Measurements from ENCODE around the gene TCF19.
A peak's percentile ranks its signal among the peaks of the same experiment; 100 is the strongest.
"Not testable (repeated sequence)": the region's sequence is repeated elsewhere in the genome, so short reads cannot be mapped to it uniquely, and the experiment has no call there.

TCF19 gene

DNA sequence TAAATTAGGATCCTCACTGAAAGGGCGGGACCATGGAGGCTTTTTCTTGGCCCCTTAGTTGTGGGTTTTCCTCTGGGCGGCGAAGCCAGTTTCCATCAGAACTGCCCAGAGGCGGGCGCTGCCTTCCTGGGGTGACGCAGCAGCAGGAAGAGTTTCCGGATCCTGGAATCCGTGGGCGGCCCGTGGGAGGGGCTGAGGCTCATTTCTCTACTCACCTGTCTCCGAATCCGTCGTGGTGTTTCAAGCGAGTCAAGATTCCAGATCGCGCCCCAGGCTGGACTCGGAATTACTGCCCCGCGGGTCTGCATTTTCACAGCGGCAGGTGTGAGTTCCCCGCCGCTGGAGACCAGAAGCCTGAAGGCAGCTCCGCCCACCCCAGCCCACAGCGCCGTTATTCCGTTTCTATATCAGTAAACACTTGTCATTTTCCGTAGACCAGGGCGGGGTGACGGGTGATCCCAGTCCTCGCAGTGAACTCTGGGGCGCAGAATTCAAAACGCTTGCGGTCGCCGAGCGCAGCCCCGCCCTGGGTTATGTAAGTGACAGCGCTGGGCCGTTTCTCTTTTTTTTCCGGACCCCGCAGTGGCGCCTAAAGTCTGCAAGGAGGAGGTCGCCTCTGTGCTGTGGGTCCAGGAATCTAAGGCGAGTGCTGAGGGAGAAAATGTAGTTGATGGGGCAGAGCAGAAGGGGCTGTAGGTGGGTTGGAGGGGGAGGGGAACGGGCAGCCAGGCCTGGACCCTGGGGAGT is 39.3 kb downstream of the TCF19 start:
- H3K9me3 Mint-ChIP-seq = no peaks in the 10 kb centered on the region

DNA sequence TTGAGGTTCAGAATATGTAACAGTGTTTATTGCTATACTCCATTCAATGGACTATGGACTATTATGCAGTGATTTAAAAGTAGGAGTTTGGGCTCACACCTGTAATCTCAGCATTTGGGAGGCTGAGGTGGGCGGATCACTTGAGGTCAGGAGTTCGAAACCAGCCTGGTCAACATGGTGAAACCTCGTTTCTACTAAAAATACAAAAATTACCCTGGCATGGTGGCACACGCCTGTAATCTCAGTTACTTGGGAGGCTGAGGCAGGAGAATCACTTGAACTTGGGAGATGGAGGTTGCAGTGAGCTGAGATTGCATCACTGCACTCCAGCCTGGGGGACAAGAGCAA is 40.7 kb downstream of the TCF19 start:
- Mint-ChIP-seq H3K4me1 (peaks cover 55% of the 10 kb centered on the region), H3K36me3 (peaks cover 11% of the 10 kb centered on the region), H3K27ac (peak overlapping the region; percentile 89)
- not testable (repeated sequence) for H3K9me3 Mint-ChIP-seq, ATAC-seq, H3K27me3 Mint-ChIP-seq, H3K4me3 Mint-ChIP-seq

More for the DNA sequence above, 39.3 kb downstream of the TCF19 start:
- ATAC-seq = peak; percentile 91
- Mint-ChIP-seq H3K4me1 (peaks cover 42% of the 10 kb centered on the region), H3K36me3 (peaks cover 11% of the 10 kb centered on the region), H3K27me3 (no peaks in the 10 kb centered on the region), H3K27ac (peak overlapping the region; percentile 89), H3K4me3 (peak overlapping the region; percentile 62)

DNA sequence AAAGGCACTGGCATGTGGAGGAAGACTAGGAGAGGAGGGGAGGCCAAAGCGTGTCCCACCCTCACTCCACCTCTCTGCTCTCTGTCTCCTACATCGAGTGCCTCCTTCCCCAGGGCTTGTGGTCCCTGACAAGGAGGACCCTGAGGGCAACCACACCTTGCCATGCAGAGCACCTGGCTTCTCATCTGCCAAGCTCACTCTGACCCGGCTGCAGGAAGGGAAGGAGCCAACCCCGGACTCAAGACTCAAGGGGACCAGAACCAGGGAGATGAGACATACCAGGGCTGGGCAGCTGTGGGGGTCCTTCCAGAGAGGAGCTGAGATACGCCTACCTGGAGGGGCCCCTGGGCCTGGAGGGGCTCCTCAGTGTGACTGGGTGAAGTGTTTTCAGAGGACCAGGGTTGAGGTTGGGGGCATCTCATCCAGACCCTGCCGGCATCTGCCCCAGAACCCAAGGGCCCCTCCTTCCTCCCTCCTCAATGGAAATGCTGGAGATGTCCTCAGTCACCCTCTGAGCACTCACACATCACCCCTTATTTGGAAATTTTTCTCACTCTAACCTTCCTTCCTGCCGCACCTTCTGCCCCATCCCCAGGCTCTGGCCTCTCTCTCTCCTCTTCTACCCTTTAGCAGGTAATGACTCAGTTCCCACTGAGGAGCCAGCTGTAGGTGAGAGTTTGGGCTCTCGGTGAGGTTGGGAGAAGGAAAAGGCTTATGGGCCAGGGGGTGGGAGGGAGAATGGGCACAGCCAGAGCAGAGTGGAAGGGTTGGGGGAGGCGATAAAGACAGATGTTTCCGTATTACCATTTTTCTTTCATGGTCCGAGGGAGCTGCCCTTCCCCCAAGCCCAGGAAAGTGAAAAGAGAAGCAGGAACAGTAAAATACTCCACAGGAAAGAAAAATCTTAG is 44.1 kb downstream of the TCF19 start:
- Mint-ChIP-seq H3K9me3 (no peaks in the 10 kb centered on the region), H3K27ac (peak overlapping the region; percentile 86), H3K4me1 (peaks cover 51% of the 10 kb centered on the region), H3K4me3 (peak overlapping the region; percentile 41), H3K27me3 (no peaks in the 10 kb centered on the region), H3K36me3 (peaks cover 5% of the 10 kb centered on the region)
- ATAC-seq = no peak

DNA sequence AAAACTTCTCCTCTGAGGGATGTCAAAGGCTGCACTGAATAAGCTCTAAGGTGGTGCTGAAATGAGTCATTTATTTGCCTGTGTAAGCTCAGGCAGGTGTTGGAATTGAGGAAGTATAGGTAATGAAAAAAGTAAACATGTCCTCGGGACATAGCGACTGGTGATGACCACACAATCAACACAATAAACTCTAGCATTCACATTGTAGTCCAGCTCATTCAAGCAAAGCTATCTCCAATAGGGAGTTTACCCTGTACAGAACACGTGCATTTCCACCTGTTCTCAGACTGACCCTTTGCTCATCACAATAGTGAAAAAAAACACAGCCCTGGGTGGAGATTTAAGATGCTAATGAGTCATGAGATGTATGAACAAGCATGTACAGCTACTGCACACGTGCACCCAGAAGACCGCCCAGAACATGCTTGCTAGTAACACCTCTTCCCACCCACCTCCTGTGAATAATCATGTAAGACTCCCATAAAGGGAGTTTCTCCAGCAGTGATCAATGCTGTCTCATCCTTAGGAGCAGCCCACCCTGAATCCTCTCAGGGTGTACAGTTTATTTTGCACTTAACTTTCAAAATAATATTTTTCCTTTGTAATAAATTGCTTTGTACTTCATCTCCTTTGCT is 45.1 kb downstream of the TCF19 start:
- peaks cover 5% of the 10 kb centered on the region for H3K36me3 Mint-ChIP-seq
- H3K4me1 Mint-ChIP-seq = peaks cover 51% of the 10 kb centered on the region
- peak overlapping the region; percentile 86 for H3K27ac Mint-ChIP-seq
- peak; percentile 86 for ATAC-seq
- H3K9me3 Mint-ChIP-seq = no peaks in the 10 kb centered on the region
- H3K4me3 Mint-ChIP-seq = peak overlapping the region; percentile 90
- no peaks in the 10 kb centered on the region for H3K27me3 Mint-ChIP-seq

DNA sequence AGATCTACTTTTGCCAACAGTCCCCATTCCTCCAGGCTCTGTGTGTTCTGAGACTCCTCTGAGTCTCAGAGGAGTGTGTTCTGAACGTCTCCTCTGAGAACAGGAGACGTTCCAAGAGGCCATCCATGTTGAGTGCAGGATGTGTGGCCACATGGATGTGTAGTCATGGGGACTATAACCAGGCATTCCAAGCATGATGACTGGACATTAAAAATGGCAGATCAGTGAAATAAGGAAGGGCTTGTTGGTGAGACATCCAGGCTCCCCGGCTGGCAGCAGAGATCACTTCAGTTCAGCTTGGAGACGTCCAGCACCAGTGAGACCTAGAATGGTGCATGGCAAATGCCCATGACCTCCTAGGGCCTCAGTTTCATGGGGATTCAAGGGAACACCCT is 46.4 kb downstream of the TCF19 start:
- Mint-ChIP-seq H3K27me3 (peaks cover 5% of the 10 kb centered on the region), H3K4me1 (peaks cover 45% of the 10 kb centered on the region), H3K27ac (peak overlapping the region; percentile 86), H3K36me3 (peaks cover 5% of the 10 kb centered on the region), H3K4me3 (peak overlapping the region; percentile 90), H3K9me3 (no peaks in the 10 kb centered on the region)
- no peak for ATAC-seq

DNA sequence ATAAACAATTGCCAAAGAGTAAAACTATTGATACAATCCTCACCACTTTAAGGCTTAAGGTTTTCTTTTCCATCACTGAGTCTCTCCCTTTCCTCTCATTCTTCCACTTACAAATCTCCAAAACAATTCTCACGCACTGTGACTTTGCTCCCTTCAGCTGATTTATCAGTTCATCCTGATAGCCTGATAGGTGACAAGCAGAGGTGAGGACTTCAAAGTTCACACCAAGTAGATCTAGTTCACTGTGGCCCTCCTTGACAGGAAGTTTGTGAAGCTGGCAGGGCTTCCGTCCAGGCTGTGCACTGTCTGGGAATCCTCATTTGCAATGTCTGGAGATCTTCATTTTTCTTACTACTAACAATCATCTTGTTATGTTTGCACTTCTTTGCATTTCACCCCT is 47.2 kb downstream of the TCF19 start:
- Mint-ChIP-seq H3K27me3 (peaks cover 12% of the 10 kb centered on the region), H3K4me3 (no peak overlapping the region), H3K4me1 (peaks cover 45% of the 10 kb centered on the region), H3K36me3 (peaks cover 5% of the 10 kb centered on the region), H3K27ac (no peak overlapping the region), H3K9me3 (no peaks in the 10 kb centered on the region)
- no peak for ATAC-seq

DNA sequence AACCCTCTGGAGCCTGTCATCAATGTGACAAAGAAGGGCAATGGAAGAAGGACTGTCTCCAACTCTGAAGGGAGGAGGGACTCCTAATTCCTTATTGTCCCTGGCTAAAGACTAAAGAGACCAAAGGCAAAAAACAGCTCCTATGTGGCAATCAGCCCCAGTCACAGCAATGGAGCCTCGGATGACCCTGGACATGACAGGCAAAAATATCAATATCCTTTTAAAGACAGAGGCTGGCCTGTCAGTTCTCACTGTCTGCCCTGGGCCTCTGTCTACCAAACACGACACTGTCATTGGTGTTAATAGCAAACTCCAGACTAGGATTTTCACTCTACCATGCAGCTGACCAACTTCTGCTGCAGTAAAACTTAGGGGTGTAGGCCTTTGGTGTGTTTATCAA is 50.1 kb downstream of the TCF19 start:
- H3K36me3 Mint-ChIP-seq = no peaks in the 10 kb centered on the region
- peaks cover 19% of the 10 kb centered on the region for H3K4me1 Mint-ChIP-seq
- H3K9me3 Mint-ChIP-seq = no peaks in the 10 kb centered on the region
- no peak overlapping the region for H3K27ac Mint-ChIP-seq
- ATAC-seq = no peak
- no peak overlapping the region for H3K4me3 Mint-ChIP-seq
- peaks cover 12% of the 10 kb centered on the region for H3K27me3 Mint-ChIP-seq

DNA sequence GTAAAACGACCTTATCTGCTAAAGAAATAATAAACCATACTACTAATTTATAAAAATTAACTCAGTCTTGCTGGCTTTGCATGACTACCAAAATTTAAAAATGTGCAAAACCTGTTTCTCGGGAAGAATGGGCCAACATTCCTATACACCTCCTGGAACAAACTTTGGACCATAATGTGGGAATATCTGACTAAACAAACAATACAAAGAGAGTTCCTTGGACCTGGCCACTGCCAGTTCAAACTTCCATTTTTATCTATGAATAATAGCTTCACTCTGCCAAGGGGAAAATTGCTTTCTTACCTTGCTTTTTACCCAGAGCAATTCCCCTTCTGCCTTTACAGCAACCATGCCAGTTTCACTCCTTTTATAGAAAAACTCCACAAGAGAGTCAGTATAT is 50.7 kb downstream of the TCF19 start:
- no peak overlapping the region for H3K27ac Mint-ChIP-seq
- no peaks in the 10 kb centered on the region for H3K36me3 Mint-ChIP-seq
- H3K4me3 Mint-ChIP-seq = no peak overlapping the region

DNA sequence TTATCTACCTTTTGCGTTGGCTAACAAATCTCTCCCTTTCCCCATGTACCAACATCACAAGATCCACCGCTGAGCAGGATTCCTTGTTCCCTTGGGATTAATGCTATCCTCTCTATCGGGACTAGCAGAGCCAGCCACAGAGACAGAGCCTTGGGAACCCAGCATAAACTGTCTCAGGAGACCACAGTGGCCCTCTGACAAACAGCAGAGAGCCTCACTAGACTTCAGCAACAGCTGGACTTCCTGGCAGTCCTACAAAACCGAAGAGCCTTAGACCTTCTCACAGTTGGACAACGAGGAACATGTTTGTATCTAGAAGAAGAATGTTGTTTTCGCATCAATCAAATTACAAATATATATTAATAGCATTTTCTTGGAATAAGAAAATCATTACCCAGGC is 51.7 kb downstream of the TCF19 start:
- Mint-ChIP-seq H3K4me3 (no peak overlapping the region), H3K36me3 (no peaks in the 10 kb centered on the region), H3K4me1 (peaks cover 7% of the 10 kb centered on the region), H3K27ac (no peak overlapping the region), H3K9me3 (no peaks in the 10 kb centered on the region), H3K27me3 (peaks cover 12% of the 10 kb centered on the region)
- no peak for ATAC-seq

More for the DNA sequence above, 50.7 kb downstream of the TCF19 start:
- no peak for ATAC-seq
- H3K9me3 Mint-ChIP-seq = no peaks in the 10 kb centered on the region
- H3K27me3 Mint-ChIP-seq = peaks cover 12% of the 10 kb centered on the region
- peaks cover 13% of the 10 kb centered on the region for H3K4me1 Mint-ChIP-seq

DNA sequence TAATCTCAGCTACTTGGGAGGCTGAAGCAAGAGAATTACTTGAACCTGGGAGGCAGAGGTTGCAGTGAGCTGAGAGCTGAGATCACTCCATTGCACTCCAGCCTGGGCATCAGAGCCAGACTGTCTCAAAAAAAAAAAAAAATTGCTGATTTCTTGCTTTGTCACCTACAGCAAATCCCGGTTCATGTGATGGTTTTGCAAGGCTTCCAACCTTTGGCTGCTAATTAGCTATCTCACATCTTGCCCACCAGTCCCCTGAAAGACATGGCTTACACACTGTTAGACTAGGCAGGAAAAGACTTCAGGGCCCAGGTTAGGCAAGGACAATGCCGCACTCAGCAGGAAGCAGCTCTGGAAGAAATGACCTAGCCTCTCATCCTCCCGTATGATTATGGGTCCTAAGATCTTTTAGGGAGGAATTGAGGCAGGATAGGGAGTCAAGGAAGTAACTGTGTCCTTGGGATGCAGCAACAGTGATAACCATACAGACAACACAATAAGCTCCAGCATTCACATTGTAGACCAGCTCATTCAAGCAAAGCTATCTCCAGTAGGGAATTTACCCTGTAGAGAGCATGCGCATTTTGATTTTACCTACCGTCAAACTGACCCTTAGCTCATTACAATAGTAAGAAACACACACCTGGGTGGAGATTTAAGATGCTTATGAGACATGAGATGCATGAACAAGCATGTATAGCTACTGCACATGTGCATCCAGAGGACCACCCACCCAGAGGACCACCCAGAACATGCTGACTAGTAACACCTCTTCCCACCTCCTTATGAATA is 52.5 kb downstream of the TCF19 start:
- Mint-ChIP-seq H3K9me3 (no peaks in the 10 kb centered on the region), H3K27me3 (peaks cover 12% of the 10 kb centered on the region), H3K36me3 (no peaks in the 10 kb centered on the region), H3K4me1 (peaks cover 9% of the 10 kb centered on the region), H3K4me3 (no peak overlapping the region), H3K27ac (no peak overlapping the region)
- no peak for ATAC-seq

Measured in stimulated activated memory B cell treated with anti-CD40 and anti-IgM and Interleukin-4, amounts not matched to agents 10 μg/mL and 1 μg/mL and 100 μg/mL, for 72 hours (primary cell).